ENCODE data around the gene ABHD4. TPM values are rescaled to one million over a fixed set of nuclear protein-coding genes. Genes with fewer than 3 reads are reported as not detected.

The ABHD4 gene
- total RNA-seq, 1 donor from 2014 or later: 10.7 TPM

DNA sequence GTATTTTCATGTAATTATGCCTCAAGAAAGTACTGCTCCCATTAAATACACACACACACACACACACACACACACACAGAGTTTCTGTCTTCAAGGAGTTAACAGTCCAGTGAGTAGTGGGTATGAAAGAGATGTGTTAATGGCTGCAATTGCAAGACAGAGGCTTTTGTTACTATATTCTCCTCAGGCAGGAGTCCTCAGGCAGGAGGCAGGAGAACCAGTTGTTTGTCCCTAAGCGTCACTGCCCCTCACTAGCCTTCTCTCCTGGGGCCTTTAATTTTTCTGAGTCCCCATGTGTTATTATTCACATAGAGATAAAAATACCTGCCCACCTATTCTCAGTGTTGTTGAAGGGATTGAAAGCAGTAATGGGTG lies 40.3 kb upstream of the ABHD4 start:
- DNase-seq (ENCODE audit: low read depth): no peak
- no peak for TF ChIP-seq CTCF (conservative IDR thresholded peaks at IDR 0.05; ENCODE audit: low read depth, low read length)
- H3K4me3 ChIP-seq (ENCODE audit: low read depth, low read length): no peak overlapping the region

- H3K4me3 ChIP-seq (ENCODE audit: low read depth, low read length): no peak overlapping the region
- peak; percentile 37 for TF ChIP-seq CTCF (conservative IDR thresholded peaks at IDR 0.05; ENCODE audit: low read depth, low read length)
- no peak for DNase-seq (ENCODE audit: low read depth)
These were observed 39.7 kb upstream of the ABHD4 start for GRCh38 chr14:22558221-22558913.

DNA sequence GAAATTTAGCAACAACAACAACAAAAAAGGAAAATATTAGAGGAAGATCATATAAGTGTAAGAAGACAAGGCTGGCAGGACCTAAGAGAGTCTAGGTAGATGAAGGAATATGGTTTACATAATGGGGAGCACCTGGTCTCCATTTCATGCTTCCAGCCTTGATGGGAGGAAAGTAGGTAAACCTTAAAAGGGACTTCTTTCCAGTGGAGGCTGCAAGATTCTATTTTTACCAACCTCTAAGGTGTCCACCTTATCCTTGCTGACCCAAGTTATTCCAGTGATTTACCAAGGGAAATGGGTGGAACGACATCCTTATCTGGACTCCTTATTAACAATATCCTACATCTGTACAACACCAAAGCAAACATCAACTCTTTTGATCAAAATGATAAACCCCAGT lies 39.1 kb upstream of the ABHD4 start:
- no peak overlapping the region for H3K4me3 ChIP-seq (ENCODE audit: low read depth, low read length)
- no peak for DNase-seq (ENCODE audit: low read depth)
- no peak for TF ChIP-seq CTCF (conservative IDR thresholded peaks at IDR 0.05; ENCODE audit: low read depth, low read length)

GRCh38 chr14:22560662-22561365 lies 37.3 kb upstream of the ABHD4 start:
- DNase-seq (ENCODE audit: low read depth): no peak
- no peak overlapping the region for H3K4me3 ChIP-seq (ENCODE audit: low read depth, low read length)
- TF ChIP-seq CTCF (conservative IDR thresholded peaks at IDR 0.05; ENCODE audit: low read depth, low read length): no peak

- no peak for TF ChIP-seq CTCF (conservative IDR thresholded peaks at IDR 0.05; ENCODE audit: low read depth, low read length)
- no peak for DNase-seq (ENCODE audit: low read depth)
These were observed 36.8 kb upstream of the ABHD4 start for GRCh38 chr14:22561366-22561660.

DNA sequence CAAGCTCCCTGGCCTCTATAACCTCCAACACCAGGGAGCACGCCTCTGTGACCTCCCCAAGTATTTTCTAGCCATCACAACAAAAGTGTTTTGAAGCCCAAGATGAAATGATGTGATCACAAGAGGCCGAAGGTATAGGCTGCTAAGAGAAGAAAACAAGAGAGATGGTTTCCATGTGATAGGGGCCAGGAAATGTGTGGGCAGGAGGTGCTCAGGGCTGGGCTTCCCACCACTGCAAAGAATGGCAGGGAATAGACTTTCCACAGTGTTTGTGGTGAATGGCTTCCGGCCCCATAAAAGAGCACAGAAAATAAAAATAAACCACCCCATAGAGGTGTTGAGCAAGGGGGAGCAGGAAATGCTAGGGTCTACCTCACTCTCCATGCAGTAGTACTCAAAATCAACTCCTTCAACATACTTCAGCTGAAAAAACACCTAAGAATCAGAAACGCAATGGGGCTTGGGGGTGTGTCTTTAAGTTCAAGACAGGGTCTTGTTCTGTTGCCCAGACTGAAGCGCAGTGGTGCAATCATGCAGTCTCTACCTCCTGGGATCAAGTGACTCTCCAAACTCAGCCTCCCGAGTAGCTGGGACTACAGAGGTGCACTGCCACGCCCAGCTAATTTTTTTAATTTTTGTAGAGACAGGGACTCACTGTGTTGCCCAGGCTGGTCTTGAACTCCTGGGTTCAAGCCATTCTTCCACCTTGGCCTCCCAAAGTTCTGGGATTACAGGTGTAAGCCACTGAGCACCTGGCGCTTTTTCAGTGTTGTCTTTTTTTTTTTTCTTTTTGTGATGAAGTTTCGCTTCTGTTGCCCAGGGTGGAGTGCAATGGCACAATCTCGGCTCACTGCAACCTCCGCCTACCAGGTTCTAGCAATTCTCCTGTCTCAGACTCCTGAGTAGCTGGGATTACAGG lies 36.2 kb upstream of the ABHD4 start:
- no peak for DNase-seq (ENCODE audit: low read depth)
- no peak for TF ChIP-seq CTCF (conservative IDR thresholded peaks at IDR 0.05; ENCODE audit: low read depth, low read length)
- no peak overlapping the region for H3K4me3 ChIP-seq (ENCODE audit: low read depth, low read length)

More at GRCh38 chr14:22561366-22561660, 36.8 kb upstream of the ABHD4 start:
- no peak overlapping the region for H3K4me3 ChIP-seq (ENCODE audit: low read depth, low read length)

Data from epithelial cell of proximal tubule (primary cell).